Smooth muscle cell (in vitro differentiated cells): ENCODE measurements around the gene HOXB8. TPM values are rescaled to one million over a fixed set of nuclear protein-coding genes. Genes with fewer than 3 reads are reported as not detected.

ENCODE experiments used
- DNase-seq: peaks from one replicate; lab custom pipeline; 2025; ENCODE audit not compliant: unreplicated experiment; lab: John Stamatoyannopoulos, UW
- H2AFZ ChIP-seq: fragments of 200-600 bp; sonication (generic); 2 replicates; pipeline ENCODE4 v1.6.0; 2016; ENCODE audit warnings: antibody characterized with exemption, low read depth, mild to moderate bottlenecking
- H3F3A ChIP-seq: fragments of 200-600 bp; sonication (generic); 2 replicates; pipeline ENCODE4 v1.6.0; 2017; ENCODE audit warnings: antibody characterized with exemption, low read depth
- H3K27ac ChIP-seq: fragments of 200-600 bp; sonication (generic); 2 replicates; pipeline ENCODE4 v1.5.1; 2016; ENCODE audit warnings: low read depth, mild to moderate bottlenecking
- H3K27me3 ChIP-seq: fragments of 200-600 bp; sonication (generic); 2 replicates; pipeline ENCODE4 v1.6.1; 2016; ENCODE audit warnings: low read depth, mild to moderate bottlenecking
- H3K36me3 ChIP-seq: fragments of 200-600 bp; sonication (generic); 2 replicates; pipeline ENCODE4 v1.5.1; 2016; ENCODE audit warnings: low read depth
- H3K4me1 ChIP-seq: fragments of 200-600 bp; sonication (generic); 2 replicates; pipeline ENCODE4 v1.5.1; 2016; ENCODE audit warnings: low read depth
- H3K4me2 ChIP-seq: fragments of 200-600 bp; sonication (generic); 2 replicates; pipeline ENCODE4 v1.6.0; 2016; ENCODE audit warnings: mild to moderate bottlenecking
- H3K4me3 ChIP-seq: fragments of 200-600 bp; sonication (generic); 2 replicates; pipeline ENCODE4 v1.5.1; 2016; ENCODE audit warnings: mild to moderate bottlenecking
- H3K79me2 ChIP-seq: fragments of 200-600 bp; sonication (generic); 2 replicates; pipeline ENCODE4 v1.6.0; 2016; ENCODE audit warnings: low read depth, mild to moderate bottlenecking
- H3K9ac ChIP-seq: fragments of 200-600 bp; sonication (generic); 2 replicates; pipeline ENCODE4 v1.6.0; 2016; ENCODE audit warnings: low read depth
- H3K9me3 ChIP-seq: fragments of 200-600 bp; sonication (generic); replicated peaks from 2 replicates; pipeline ENCODE4 v1.5.1; 2016; ENCODE audit warnings: low read depth
- H4K20me1 ChIP-seq: fragments of 200-600 bp; sonication (generic); 2 replicates; pipeline ENCODE4 v1.6.0; 2016; ENCODE audit warnings: low read depth
- CTCF ChIP-seq: fragments of 200-600 bp; sonication (generic); IDR thresholded peaks from 2 replicates; pipeline ENCODE4 v1.5.1; 2017; ENCODE audit warnings: borderline replicate concordance, mild to moderate bottlenecking, antibody characterized with exemption; ENCODE audit not compliant: insufficient read depth, poor library complexity, severe bottlenecking
- WGBS: methylation state at CpG from one replicate; pipeline ENCODE4 v1.1.7; 2016; ENCODE audit warnings: low lambda C conversion rate; 5-methylcytosine and 5-hydroxymethylcytosine counted together
- polyA plus RNA-seq: library from polyadenylated mRNA; unstranded; fragments of >200 nt; fragmentation: Nextera tagmentation; extraction: Ambion mirVana; gene quantifications from 2 replicates; pipeline ENCODE4 v1.2.1, GENCODE V29; 2016
- total RNA-seq: library from RNA; depleted of rRNA; stranded (reverse); fragments of >200 nt; gene quantifications from 2 replicates; pipeline ENCODE4 v1.2.3, GENCODE V29; 2014

The HOXB8 gene
- total and polyA plus RNA-seq, 2 experiments from 2014 or later = 0.94 to 2.0 TPM

GRCh38 chr17:48620461-48621139 lies 5.5 kb upstream of the HOXB8 start:
- Histone ChIP-seq H3K9me3 (no peaks in the 10 kb centered on the region), H3K9ac (no peak overlapping the region), H3K27me3 (peaks cover 97% of the 10 kb centered on the region), H3K79me2 (peaks cover 46% of the 10 kb centered on the region), H3K27ac (peak overlapping the region; percentile 66), H3K4me2 (peak overlapping the region; percentile 91), H3K4me1 (peaks cover 15% of the 10 kb centered on the region), H2AFZ (no peak overlapping the region), H3F3A (peaks cover 5% of the 10 kb centered on the region), H3K4me3 (no peak overlapping the region), H4K20me1 (peaks cover 82% of the 10 kb centered on the region), H3K36me3 (no peaks in the 10 kb centered on the region)
- no peak for TF ChIP-seq CTCF
- no peak for DNase-seq
- WGBS = 59% methylated on average over 6 of the region's 6 CpGs

GRCh38 chr17:48619826-48620449 lies 4.8 kb upstream of the HOXB8 start:
- peaks cover 79% of the 10 kb centered on the region for H4K20me1 ChIP-seq
- no peak overlapping the region for H3K9ac ChIP-seq
- 14% methylated on average over 32 of the region's 32 CpGs for WGBS
- no peaks in the 10 kb centered on the region for H3K36me3 ChIP-seq
- H3K4me2 ChIP-seq = peak overlapping the region; percentile 91
- H3K9me3 ChIP-seq = no peaks in the 10 kb centered on the region
- H3K27me3 ChIP-seq = peaks cover 97% of the 10 kb centered on the region
- H3K4me1 ChIP-seq = peaks cover 9% of the 10 kb centered on the region
- no peak for DNase-seq
- H3K79me2 ChIP-seq = peaks cover 43% of the 10 kb centered on the region
- H2AFZ ChIP-seq = no peak overlapping the region
- peaks cover 8% of the 10 kb centered on the region for H3F3A ChIP-seq
- peak overlapping the region; percentile 66 for H3K27ac ChIP-seq
- H3K4me3 ChIP-seq = peak overlapping the region; percentile 52
- TF ChIP-seq CTCF = no peak

GRCh38 chr17:48618256-48618896 lies 3.3 kb upstream of the HOXB8 start:
- peak overlapping the region; percentile 98 for H3K4me2 ChIP-seq
- H3K27me3 ChIP-seq = peaks cover 93% of the 10 kb centered on the region
- peaks cover 63% of the 10 kb centered on the region for H4K20me1 ChIP-seq
- H3F3A ChIP-seq = peaks cover 8% of the 10 kb centered on the region
- no peak overlapping the region for H2AFZ ChIP-seq
- H3K27ac ChIP-seq = peak overlapping the region; percentile 66
- H3K36me3 ChIP-seq = no peaks in the 10 kb centered on the region
- DNase-seq = peak; percentile 76
- 7% methylated on average over 25 of the region's 25 CpGs for WGBS
- peak overlapping the region; percentile 1 for H3K9ac ChIP-seq
- H3K9me3 ChIP-seq = no peaks in the 10 kb centered on the region
- H3K4me3 ChIP-seq = peak overlapping the region; percentile 52
- H3K4me1 ChIP-seq = peaks cover 9% of the 10 kb centered on the region
- peaks cover 41% of the 10 kb centered on the region for H3K79me2 ChIP-seq
- peak; percentile 99 for TF ChIP-seq CTCF
